ENCODE measurements around the gene EMILIN2.

Gene EMILIN2

DNA sequence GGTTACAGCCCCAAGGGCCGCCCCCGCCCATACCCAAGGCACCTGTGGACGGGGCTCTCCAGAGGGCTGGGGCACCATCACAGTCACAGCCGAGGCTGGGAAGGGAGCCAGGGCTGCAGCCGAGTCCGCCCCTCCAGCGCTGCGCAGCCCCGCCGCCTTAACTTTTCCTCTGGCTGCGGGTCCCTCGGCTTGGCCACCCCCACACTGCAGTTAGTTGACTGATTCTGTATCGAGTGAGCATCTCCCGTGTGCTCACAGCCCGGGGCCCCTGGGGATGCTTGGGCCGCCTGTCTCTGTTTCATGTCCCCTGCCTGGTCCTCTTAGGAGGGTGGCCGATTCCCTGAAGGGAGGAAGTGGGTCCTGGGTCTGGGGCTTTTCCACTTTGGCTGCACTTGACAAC lies 33.7 kb downstream of the EMILIN2 start:
- no peaks in the 10 kb centered on the region for H4K20me1 ChIP-seq (ENCODE audit: insufficient read depth, low read length, poor library complexity, severe bottlenecking)
- H3K79me2 ChIP-seq (ENCODE audit: insufficient read depth, low read length): no peaks in the 10 kb centered on the region
- H3K4me2 ChIP-seq (ENCODE audit: low read depth, low read length, poor library complexity, severe bottlenecking): no peak overlapping the region
- H3K9ac ChIP-seq (ENCODE audit: low read depth, low read length, poor library complexity, severe bottlenecking): no peak overlapping the region
- H3K9me2 ChIP-seq (replicated peaks; ENCODE audit: low read depth, low read length): no peaks in the 10 kb centered on the region
- no peak overlapping the region for H3K4me3 ChIP-seq (ENCODE audit: low read length, poor library complexity, severe bottlenecking)
- H3K9me3 ChIP-seq (ENCODE audit: insufficient read depth, low read depth, low read length): no peaks in the 10 kb centered on the region
- no peaks in the 10 kb centered on the region for H3K27me3 ChIP-seq (ENCODE audit: insufficient read depth, low read length, poor library complexity, severe bottlenecking)
- TF ChIP-seq EZH2phosphoT487 (IDR thresholded peaks at IDR 0.05; ENCODE audit: borderline replicate concordance): no peak
- no peak for TF ChIP-seq CTCF (conservative IDR thresholded peaks at IDR 0.05; ENCODE audit: low read length)
- no peaks in the 10 kb centered on the region for H3F3A ChIP-seq (ENCODE audit: low read depth)
- peaks cover 29% of the 10 kb centered on the region for H3K4me1 ChIP-seq (ENCODE audit: insufficient read depth, low read length, poor library complexity, severe bottlenecking)
- no peaks in the 10 kb centered on the region for H3K36me3 ChIP-seq (ENCODE audit: insufficient read depth, low read length)
- no peak overlapping the region for H2AFZ ChIP-seq (ENCODE audit: low read length)

DNA sequence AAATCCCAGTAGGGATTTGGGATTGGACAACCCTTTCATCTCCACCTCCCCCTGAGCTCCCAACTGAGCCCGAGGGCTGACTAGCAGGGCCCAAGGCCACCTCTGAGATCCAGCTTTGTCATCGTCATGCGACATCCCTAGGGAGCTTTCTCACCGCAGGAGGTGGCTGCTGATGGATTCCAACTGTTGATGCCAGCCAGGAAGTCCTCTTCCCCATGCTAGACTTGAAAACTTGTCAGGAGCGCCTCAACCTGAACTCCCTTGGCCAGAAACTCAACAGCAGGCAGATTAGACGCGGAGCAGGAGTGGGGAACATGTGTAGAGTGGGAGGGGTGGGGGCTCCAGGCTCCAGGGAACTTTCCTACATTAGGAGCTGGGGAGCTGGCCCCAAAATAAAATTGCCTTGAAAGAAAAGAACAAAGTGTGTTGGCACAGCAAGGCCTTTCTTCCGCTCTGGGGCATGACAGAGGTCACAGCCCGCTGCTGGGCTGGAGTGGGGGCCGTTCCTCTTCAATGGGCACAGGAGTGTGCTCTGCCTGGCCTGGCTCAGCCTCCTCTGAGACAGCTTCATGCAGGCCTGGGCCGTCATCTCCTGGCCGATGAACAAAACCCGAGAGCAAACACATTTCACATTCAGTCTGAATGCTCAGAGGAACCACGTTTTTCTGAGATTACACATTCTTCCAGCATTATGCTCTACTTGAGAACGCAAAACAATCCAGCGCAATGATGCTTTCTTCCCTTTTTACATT lies 34.5 kb downstream of the EMILIN2 start:
- no peak overlapping the region for H3K4me2 ChIP-seq (ENCODE audit: low read depth, low read length, poor library complexity, severe bottlenecking)

GRCh38 chr18:2881840-2882195 lies 35.0 kb downstream of the EMILIN2 start:
- Histone ChIP-seq H3K79me2 (ENCODE audit: insufficient read depth, low read length) (no peaks in the 10 kb centered on the region), H3K36me3 (ENCODE audit: insufficient read depth, low read length) (no peaks in the 10 kb centered on the region), H3K4me1 (ENCODE audit: insufficient read depth, low read length, poor library complexity, severe bottlenecking) (peaks cover 29% of the 10 kb centered on the region), H3K27me3 (ENCODE audit: insufficient read depth, low read length, poor library complexity, severe bottlenecking) (no peaks in the 10 kb centered on the region), H4K20me1 (ENCODE audit: insufficient read depth, low read length, poor library complexity, severe bottlenecking) (no peaks in the 10 kb centered on the region), H3K4me3 (ENCODE audit: low read length, poor library complexity, severe bottlenecking) (no peak overlapping the region), H3F3A (ENCODE audit: low read depth) (no peaks in the 10 kb centered on the region), H3K9me3 (ENCODE audit: insufficient read depth, low read depth, low read length) (no peaks in the 10 kb centered on the region), H3K9me2 (replicated peaks; ENCODE audit: low read depth, low read length) (no peaks in the 10 kb centered on the region), H3K4me2 (ENCODE audit: low read depth, low read length, poor library complexity, severe bottlenecking) (no peak overlapping the region), H2AFZ (ENCODE audit: low read length) (no peak overlapping the region), H3K9ac (ENCODE audit: low read depth, low read length, poor library complexity, severe bottlenecking) (no peak overlapping the region)
- TF ChIP-seq CTCF (conservative IDR thresholded peaks at IDR 0.05; ENCODE audit: low read length): no peak
- no peak for TF ChIP-seq EZH2phosphoT487 (IDR thresholded peaks at IDR 0.05; ENCODE audit: borderline replicate concordance)

More for the DNA sequence above, 34.5 kb downstream of the EMILIN2 start:
- H3K9me3 ChIP-seq (ENCODE audit: insufficient read depth, low read depth, low read length): no peaks in the 10 kb centered on the region
- no peak overlapping the region for H3K9ac ChIP-seq (ENCODE audit: low read depth, low read length, poor library complexity, severe bottlenecking)
- H3K36me3 ChIP-seq (ENCODE audit: insufficient read depth, low read length): no peaks in the 10 kb centered on the region
- H3K79me2 ChIP-seq (ENCODE audit: insufficient read depth, low read length): no peaks in the 10 kb centered on the region
- no peaks in the 10 kb centered on the region for H3K9me2 ChIP-seq (replicated peaks; ENCODE audit: low read depth, low read length)
- H3K27me3 ChIP-seq (ENCODE audit: insufficient read depth, low read length, poor library complexity, severe bottlenecking): no peaks in the 10 kb centered on the region
- no peak overlapping the region for H3K4me3 ChIP-seq (ENCODE audit: low read length, poor library complexity, severe bottlenecking)
- peaks cover 29% of the 10 kb centered on the region for H3K4me1 ChIP-seq (ENCODE audit: insufficient read depth, low read length, poor library complexity, severe bottlenecking)
- H4K20me1 ChIP-seq (ENCODE audit: insufficient read depth, low read length, poor library complexity, severe bottlenecking): no peaks in the 10 kb centered on the region
- H3F3A ChIP-seq (ENCODE audit: low read depth): no peaks in the 10 kb centered on the region
- no peak for TF ChIP-seq EZH2phosphoT487 (IDR thresholded peaks at IDR 0.05; ENCODE audit: borderline replicate concordance)
- no peak for TF ChIP-seq CTCF (conservative IDR thresholded peaks at IDR 0.05; ENCODE audit: low read length)
- no peak overlapping the region for H2AFZ ChIP-seq (ENCODE audit: low read length)

Measured in Loucy (cell line).